ENCODE data around the gene MDH1.
A peak's percentile ranks its signal among the peaks of the same experiment; 100 is the strongest.
"Not testable (repeated sequence)": the region's sequence is repeated elsewhere in the genome, so short reads cannot be mapped to it uniquely, and the experiment has no call there.

The MDH1 gene

GRCh38 chr2:63588385-63589147 lies at the start of gene MDH1, which contains the start of gene WDPCP:
Gene MDH1 (plus strand): TSS chr2:63588963. CDS start chr2:63589044, 81 bp downstream.
Gene WDPCP (minus strand): TSS chr2:63588477. CDS start chr2:63588271, 206 bp downstream.
- DNase-seq (ENCODE audit: low read depth in 2 of 2), result peak; percentile 85 to 92

GRCh38 chr2:63539416-63540162 lies 49.2 kb upstream of the MDH1 start:
- no peak for DNase-seq (ENCODE audit: low read depth in 2 of 2)

GRCh38 chr2:63544017-63544627 lies 44.6 kb upstream of the MDH1 start:
- DNase-seq (ENCODE audit: low read depth in 2 of 2), result no peak

- no peak for DNase-seq (ENCODE audit: low read depth in 2 of 2)
Measured at GRCh38 chr2:63545023-63545422, 43.7 kb upstream of the MDH1 start.

GRCh38 chr2:63553049-63553448 lies 35.7 kb upstream of the MDH1 start:
- no peak for DNase-seq (ENCODE audit: low read depth in 2 of 2)

GRCh38 chr2:63555299-63555698 lies 33.5 kb upstream of the MDH1 start:
- no peak for DNase-seq (ENCODE audit: low read depth in 2 of 2)

GRCh38 chr2:63555931-63556330 lies 32.8 kb upstream of the MDH1 start:
- no peak for DNase-seq (ENCODE audit: low read depth in 2 of 2)

- not testable (repeated sequence) for DNase-seq (ENCODE audit: low read depth in 2 of 2)
Measured at GRCh38 chr2:63557819-63558218, 30.9 kb upstream of the MDH1 start.

GRCh38 chr2:63558922-63559321 lies 29.8 kb upstream of the MDH1 start:
- DNase-seq (ENCODE audit: low read depth in 2 of 2), result not testable (repeated sequence)

- no peak for DNase-seq (ENCODE audit: low read depth in 2 of 2)
Measured at GRCh38 chr2:63562751-63563150, 26.0 kb upstream of the MDH1 start.

GRCh38 chr2:63569740-63570139 lies 19.0 kb upstream of the MDH1 start:
- DNase-seq (ENCODE audit: low read depth in 2 of 2), result no peak

GRCh38 chr2:63571291-63571690 lies 17.5 kb upstream of the MDH1 start:
- no peak for DNase-seq (ENCODE audit: low read depth in 2 of 2)

- DNase-seq (ENCODE audit: low read depth in 2 of 2), result no peak
Measured at GRCh38 chr2:63572001-63572400, 16.8 kb upstream of the MDH1 start.

GRCh38 chr2:63573026-63573425 lies 15.7 kb upstream of the MDH1 start:
- DNase-seq (ENCODE audit: low read depth in 2 of 2), result not testable (repeated sequence)

GRCh38 chr2:63573726-63574345 lies 14.9 kb upstream of the MDH1 start:
- not testable (repeated sequence) for DNase-seq (ENCODE audit: low read depth in 2 of 2)

GRCh38 chr2:63576546-63576945 lies 12.2 kb upstream of the MDH1 start:
- DNase-seq (ENCODE audit: low read depth in 2 of 2), result no peak

- DNase-seq (ENCODE audit: low read depth in 2 of 2), result no peak
Measured at GRCh38 chr2:63578767-63579166, 10.0 kb upstream of the MDH1 start.

GRCh38 chr2:63580651-63581297 lies 8.0 kb upstream of the MDH1 start:
- DNase-seq (ENCODE audit: low read depth in 2 of 2), result no peak

- no peak for DNase-seq (ENCODE audit: low read depth in 2 of 2)
Measured at GRCh38 chr2:63581298-63581961, 7.3 kb upstream of the MDH1 start.

- no peak for DNase-seq (ENCODE audit: low read depth in 2 of 2)
Measured at GRCh38 chr2:63582873-63583272, 5.9 kb upstream of the MDH1 start.

GRCh38 chr2:63587814-63588384 lies 864 bp upstream of the MDH1 start:
- DNase-seq (ENCODE audit: low read depth in 2 of 2), result no peak

All from stimulated activated CD4-positive, alpha-beta T cell treated with anti-CD3 and anti-CD28 coated beads, Interleukin-4, amount 100 ng/mL, for 48 hours (primary cell).